ENCODE data around the gene DAPK1.

DNA sequence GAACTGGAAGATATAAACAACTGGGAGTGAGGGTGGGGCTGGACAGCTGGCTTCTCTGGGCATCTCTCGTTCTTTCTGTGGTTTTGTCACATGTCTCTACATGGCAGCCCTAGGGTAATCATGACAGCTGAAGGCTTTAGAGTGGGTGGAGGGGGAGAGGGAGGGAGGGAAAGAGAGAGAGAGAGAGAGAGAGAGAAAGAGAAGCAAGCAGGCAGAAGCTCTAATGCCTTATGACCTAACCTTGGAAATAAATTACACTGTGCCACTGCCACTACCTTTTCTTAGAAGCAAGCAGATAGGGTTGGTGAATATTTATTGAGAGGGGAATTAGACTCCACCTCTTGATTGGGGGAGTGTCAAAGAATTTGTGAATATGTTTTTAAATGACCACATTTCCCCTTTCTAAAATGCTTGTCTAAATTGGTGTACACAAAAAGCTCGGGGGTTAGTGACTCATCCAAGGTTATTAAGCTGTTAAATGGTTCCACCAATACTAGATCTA, 2.6 kb upstream of the DAPK1 start:
- TF ChIP-seq, protein P1, sequence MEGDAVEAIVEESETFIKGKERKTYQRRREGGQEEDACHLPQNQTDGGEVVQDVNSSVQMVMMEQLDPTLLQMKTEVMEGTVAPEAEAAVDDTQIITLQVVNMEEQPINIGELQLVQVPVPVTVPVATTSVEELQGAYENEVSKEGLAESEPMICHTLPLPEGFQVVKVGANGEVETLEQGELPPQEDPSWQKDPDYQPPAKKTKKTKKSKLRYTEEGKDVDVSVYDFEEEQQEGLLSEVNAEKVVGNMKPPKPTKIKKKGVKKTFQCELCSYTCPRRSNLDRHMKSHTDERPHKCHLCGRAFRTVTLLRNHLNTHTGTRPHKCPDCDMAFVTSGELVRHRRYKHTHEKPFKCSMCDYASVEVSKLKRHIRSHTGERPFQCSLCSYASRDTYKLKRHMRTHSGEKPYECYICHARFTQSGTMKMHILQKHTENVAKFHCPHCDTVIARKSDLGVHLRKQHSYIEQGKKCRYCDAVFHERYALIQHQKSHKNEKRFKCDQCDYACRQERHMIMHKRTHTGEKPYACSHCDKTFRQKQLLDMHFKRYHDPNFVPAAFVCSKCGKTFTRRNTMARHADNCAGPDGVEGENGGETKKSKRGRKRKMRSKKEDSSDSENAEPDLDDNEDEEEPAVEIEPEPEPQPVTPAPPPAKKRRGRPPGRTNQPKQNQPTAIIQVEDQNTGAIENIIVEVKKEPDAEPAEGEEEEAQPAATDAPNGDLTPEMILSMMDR (IDR thresholded peaks at IDR 0.05; ENCODE audit: poor library complexity, severe bottlenecking), result no peak
- TF ChIP-seq EZH2 (IDR thresholded peaks at IDR 0.05; ENCODE audit: borderline replicate concordance, insufficient read depth, low read length, poor library complexity, severe bottlenecking) (no peak), TAF1 (IDR thresholded peaks at IDR 0.05; ENCODE audit: low read depth) (no peak), RAD21 (conservative IDR thresholded peaks at IDR 0.05) (no peak), POLR2AphosphoS5 (IDR thresholded peaks at IDR 0.05) (no peak), EP300 (conservative IDR thresholded peaks at IDR 0.05; ENCODE audit: poor library complexity, severe bottlenecking) (no peak)
- TF ChIP-seq, protein P2, sequence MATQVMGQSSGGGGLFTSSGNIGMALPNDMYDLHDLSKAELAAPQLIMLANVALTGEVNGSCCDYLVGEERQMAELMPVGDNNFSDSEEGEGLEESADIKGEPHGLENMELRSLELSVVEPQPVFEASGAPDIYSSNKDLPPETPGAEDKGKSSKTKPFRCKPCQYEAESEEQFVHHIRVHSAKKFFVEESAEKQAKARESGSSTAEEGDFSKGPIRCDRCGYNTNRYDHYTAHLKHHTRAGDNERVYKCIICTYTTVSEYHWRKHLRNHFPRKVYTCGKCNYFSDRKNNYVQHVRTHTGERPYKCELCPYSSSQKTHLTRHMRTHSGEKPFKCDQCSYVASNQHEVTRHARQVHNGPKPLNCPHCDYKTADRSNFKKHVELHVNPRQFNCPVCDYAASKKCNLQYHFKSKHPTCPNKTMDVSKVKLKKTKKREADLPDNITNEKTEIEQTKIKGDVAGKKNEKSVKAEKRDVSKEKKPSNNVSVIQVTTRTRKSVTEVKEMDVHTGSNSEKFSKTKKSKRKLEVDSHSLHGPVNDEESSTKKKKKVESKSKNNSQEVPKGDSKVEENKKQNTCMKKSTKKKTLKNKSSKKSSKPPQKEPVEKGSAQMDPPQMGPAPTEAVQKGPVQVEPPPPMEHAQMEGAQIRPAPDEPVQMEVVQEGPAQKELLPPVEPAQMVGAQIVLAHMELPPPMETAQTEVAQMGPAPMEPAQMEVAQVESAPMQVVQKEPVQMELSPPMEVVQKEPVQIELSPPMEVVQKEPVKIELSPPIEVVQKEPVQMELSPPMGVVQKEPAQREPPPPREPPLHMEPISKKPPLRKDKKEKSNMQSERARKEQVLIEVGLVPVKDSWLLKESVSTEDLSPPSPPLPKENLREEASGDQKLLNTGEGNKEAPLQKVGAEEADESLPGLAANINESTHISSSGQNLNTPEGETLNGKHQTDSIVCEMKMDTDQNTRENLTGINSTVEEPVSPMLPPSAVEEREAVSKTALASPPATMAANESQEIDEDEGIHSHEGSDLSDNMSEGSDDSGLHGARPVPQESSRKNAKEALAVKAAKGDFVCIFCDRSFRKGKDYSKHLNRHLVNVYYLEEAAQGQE (IDR thresholded peaks at IDR 0.05; ENCODE audit: borderline replicate concordance), result no peak
